ENCODE data around the gene CEP85L.

Gene CEP85L

DNA sequence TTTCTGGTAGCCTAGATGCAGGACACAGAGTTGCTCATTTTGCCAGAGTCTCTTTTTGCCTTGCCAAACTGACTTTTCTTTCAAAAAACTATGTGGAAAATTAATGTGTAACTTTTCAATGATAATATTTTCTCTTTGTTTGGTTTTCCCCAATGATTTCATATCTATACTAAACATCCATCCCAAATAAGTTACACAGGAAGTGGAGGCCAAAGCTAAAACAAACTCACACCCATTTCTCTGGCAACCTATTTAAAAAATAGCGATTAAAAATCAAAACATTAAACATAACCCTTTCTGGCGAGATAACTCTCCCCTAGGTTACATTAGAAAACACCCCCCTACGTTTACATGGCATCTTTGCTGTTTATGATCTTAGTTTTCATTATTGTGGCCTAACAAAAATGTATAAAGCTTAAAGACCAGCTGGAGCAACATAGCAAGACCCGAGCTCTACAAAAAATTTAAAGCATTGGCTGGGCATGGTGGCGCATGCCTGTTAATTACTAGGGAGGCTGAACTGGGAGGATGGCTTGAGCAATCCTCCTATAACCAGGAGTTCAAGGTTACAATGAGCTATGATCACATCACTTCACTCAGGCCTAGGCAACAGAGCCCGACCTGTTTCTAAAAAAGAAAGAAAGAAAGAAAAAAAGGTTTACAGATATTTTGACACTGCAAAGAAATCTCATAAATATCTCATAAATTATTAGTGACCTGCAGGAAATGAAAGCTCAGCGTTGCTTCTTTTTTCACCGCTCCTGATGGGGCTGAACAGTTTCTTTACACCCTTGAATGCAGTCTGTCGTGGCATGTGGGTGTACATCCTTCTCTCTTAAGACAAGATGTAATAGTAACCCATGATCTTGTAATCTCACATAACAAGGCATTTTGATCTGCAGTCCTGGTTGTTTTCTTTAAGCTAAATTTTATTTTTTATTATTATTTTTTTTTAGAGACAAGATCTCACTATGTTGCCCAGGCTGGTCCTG lies 32.8 kb upstream of the CEP85L start:
- TF ChIP-seq EZH2phosphoT487 (conservative IDR thresholded peaks at IDR 0.05; ENCODE audit: low read length) = no peak
- TF ChIP-seq, protein P1, sequence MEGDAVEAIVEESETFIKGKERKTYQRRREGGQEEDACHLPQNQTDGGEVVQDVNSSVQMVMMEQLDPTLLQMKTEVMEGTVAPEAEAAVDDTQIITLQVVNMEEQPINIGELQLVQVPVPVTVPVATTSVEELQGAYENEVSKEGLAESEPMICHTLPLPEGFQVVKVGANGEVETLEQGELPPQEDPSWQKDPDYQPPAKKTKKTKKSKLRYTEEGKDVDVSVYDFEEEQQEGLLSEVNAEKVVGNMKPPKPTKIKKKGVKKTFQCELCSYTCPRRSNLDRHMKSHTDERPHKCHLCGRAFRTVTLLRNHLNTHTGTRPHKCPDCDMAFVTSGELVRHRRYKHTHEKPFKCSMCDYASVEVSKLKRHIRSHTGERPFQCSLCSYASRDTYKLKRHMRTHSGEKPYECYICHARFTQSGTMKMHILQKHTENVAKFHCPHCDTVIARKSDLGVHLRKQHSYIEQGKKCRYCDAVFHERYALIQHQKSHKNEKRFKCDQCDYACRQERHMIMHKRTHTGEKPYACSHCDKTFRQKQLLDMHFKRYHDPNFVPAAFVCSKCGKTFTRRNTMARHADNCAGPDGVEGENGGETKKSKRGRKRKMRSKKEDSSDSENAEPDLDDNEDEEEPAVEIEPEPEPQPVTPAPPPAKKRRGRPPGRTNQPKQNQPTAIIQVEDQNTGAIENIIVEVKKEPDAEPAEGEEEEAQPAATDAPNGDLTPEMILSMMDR (IDR thresholded peaks at IDR 0.05; ENCODE audit: insufficient read depth, low read length, poor library complexity, severe bottlenecking) = no peak
- Histone ChIP-seq H3K4me2 (ENCODE audit: low read depth, low read length, poor library complexity, severe bottlenecking) (no peak overlapping the region), H3K4me3 (ENCODE audit: insufficient read depth, low read length, poor library complexity, severe bottlenecking) (no peak overlapping the region), H3K79me2 (ENCODE audit: insufficient read depth, low read length) (no peaks in the 10 kb centered on the region), H2AFZ (ENCODE audit: low read depth, low read length, severe bottlenecking) (no peak overlapping the region), H3K36me3 (ENCODE audit: low read length) (no peaks in the 10 kb centered on the region), H3K9me2 (replicated peaks; ENCODE audit: insufficient read depth, low read length) (no peaks in the 10 kb centered on the region), H3K27me3 (ENCODE audit: low read length) (no peaks in the 10 kb centered on the region), H3K9me3 (ENCODE audit: insufficient read depth, low read length) (no peaks in the 10 kb centered on the region), H3K27ac (ENCODE audit: low read depth, low read length) (no peak overlapping the region), H3K9ac (ENCODE audit: low read length) (no peak overlapping the region), H4K20me1 (ENCODE audit: low read depth, low read length) (peaks cover 4% of the 10 kb centered on the region; the same call in 1 of the 2 replicates), H3F3A (ENCODE audit: insufficient read depth) (no peaks in the 10 kb centered on the region)

DNA sequence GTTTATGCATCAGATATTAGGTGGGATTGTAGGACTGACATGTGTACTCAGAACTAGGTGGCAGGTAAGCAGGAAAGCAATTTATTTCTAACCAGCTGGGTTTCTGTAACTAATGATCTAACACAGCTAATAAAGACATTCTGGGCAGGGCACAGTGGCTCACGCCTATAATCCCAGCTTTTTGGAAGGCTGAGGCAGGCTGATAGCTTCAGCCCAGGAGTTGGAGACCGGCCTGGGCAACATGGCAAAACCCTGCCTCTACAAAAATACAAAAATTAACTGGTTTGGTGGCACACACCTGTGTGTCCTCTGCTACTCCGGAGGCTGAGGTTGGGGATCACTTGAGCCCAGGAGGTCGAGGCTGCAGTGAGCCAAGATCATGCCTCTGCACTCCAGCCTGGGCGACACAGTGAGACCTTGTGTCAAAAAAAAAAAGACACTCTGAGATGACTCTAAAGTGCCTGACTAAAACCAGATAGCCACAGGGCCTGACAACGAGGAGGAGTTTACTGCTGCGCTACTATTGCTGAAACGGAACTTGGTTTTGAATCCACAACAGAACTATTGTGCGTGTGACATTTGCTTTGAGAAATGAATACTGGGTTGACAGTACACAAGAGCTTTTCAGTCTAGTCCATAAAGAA lies 29.2 kb upstream of the CEP85L start:
- H3F3A ChIP-seq (ENCODE audit: insufficient read depth) = no peaks in the 10 kb centered on the region
- no peaks in the 10 kb centered on the region for H3K36me3 ChIP-seq (ENCODE audit: low read length)
- no peak overlapping the region for H3K4me3 ChIP-seq (ENCODE audit: insufficient read depth, low read length, poor library complexity, severe bottlenecking)
- H3K27me3 ChIP-seq (ENCODE audit: low read length) = no peaks in the 10 kb centered on the region
- H2AFZ ChIP-seq (ENCODE audit: low read depth, low read length, severe bottlenecking) = no peak overlapping the region
- H4K20me1 ChIP-seq (ENCODE audit: low read depth, low read length) = peaks cover 2% of the 10 kb centered on the region; the same call in 1 of the 2 replicates
- no peak overlapping the region for H3K9ac ChIP-seq (ENCODE audit: low read length)
- H3K79me2 ChIP-seq (ENCODE audit: insufficient read depth, low read length) = no peaks in the 10 kb centered on the region
- H3K9me2 ChIP-seq (replicated peaks; ENCODE audit: insufficient read depth, low read length) = no peaks in the 10 kb centered on the region
- TF ChIP-seq, protein P1 (IDR thresholded peaks at IDR 0.05; ENCODE audit: insufficient read depth, low read length, poor library complexity, severe bottlenecking) = no peak
- TF ChIP-seq EZH2phosphoT487 (conservative IDR thresholded peaks at IDR 0.05; ENCODE audit: low read length) = no peak
- H3K27ac ChIP-seq (ENCODE audit: low read depth, low read length) = no peak overlapping the region
- H3K4me2 ChIP-seq (ENCODE audit: low read depth, low read length, poor library complexity, severe bottlenecking) = no peak overlapping the region
- no peaks in the 10 kb centered on the region for H3K9me3 ChIP-seq (ENCODE audit: insufficient read depth, low read length)

DNA sequence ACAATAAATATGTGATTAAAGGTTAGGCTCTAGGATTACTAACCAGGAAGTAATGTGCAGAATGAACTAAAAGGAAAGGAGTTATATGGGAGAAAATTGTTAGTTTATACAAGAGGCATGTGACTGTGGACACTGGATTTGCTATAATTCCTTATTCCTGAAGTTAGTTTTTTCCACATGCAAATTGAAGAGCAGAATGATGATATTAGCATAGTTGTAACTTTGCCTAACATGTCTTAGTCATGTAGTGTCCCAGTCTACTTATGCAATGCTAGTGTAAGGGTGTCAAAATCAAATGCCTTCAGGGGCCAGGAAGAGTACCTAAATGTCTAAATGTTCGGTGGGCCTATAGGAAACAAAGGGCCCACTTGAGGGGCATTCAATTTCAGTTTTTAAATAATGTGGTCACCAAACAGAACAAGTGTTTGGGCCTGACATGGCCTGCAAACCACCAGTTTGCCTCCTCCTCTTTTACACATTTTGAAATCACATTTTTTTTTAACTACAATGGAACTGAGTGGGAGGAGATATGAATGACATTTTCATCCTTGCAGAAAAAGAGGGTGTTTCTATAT lies 28.0 kb upstream of the CEP85L start:
- Histone ChIP-seq H3K9me3 (ENCODE audit: insufficient read depth, low read length) (no peaks in the 10 kb centered on the region), H3F3A (ENCODE audit: insufficient read depth) (no peaks in the 10 kb centered on the region), H4K20me1 (ENCODE audit: low read depth, low read length) (no peaks in the 10 kb centered on the region), H3K4me2 (ENCODE audit: low read depth, low read length, poor library complexity, severe bottlenecking) (no peak overlapping the region), H3K36me3 (ENCODE audit: low read length) (no peaks in the 10 kb centered on the region), H2AFZ (ENCODE audit: low read depth, low read length, severe bottlenecking) (no peak overlapping the region), H3K9ac (ENCODE audit: low read length) (no peak overlapping the region), H3K27me3 (ENCODE audit: low read length) (no peaks in the 10 kb centered on the region), H3K9me2 (replicated peaks; ENCODE audit: insufficient read depth, low read length) (no peaks in the 10 kb centered on the region), H3K4me3 (ENCODE audit: insufficient read depth, low read length, poor library complexity, severe bottlenecking) (no peak overlapping the region), H3K79me2 (ENCODE audit: insufficient read depth, low read length) (no peaks in the 10 kb centered on the region), H3K27ac (ENCODE audit: low read depth, low read length) (no peak overlapping the region)
- TF ChIP-seq EZH2phosphoT487 (conservative IDR thresholded peaks at IDR 0.05; ENCODE audit: low read length) = no peak
- TF ChIP-seq, protein P1 (IDR thresholded peaks at IDR 0.05; ENCODE audit: insufficient read depth, low read length, poor library complexity, severe bottlenecking) = no peak
